DOHH2 (cell line): ENCODE results near the gene IQCM.

ENCODE experiments used
- H3F3A ChIP-seq: fragments of 200-600 bp; sonication (generic), shearing (Covaris generic); 2 replicates; pipeline ENCODE4 v1.6.0; 2016; ENCODE audit warnings: antibody characterized with exemption, mild to moderate bottlenecking; ENCODE audit not compliant: control insufficient read depth, insufficient read depth
- H3K27ac ChIP-seq: fragments of 200-600 bp; sonication (generic); 2 replicates; pipeline ENCODE4 v1.5.1; 2014; ENCODE audit warnings: low read depth, mild to moderate bottlenecking, low read length, moderate library complexity
- H3K27me3 ChIP-seq: fragments of 200-600 bp; sonication (generic); 2 replicates; pipeline ENCODE4 v1.6.1; 2014; ENCODE audit warnings: mild to moderate bottlenecking, low read length, mixed read lengths; ENCODE audit not compliant: control insufficient read depth
- H3K36me3 ChIP-seq: fragments of 200-600 bp; sonication (generic); 2 replicates; pipeline ENCODE4 v1.6.1; 2014; ENCODE audit warnings: mild to moderate bottlenecking, low read length, moderate library complexity, mixed read lengths; ENCODE audit not compliant: control insufficient read depth
- H3K4me1 ChIP-seq: fragments of 200-600 bp; sonication (generic); 2 replicates; pipeline ENCODE4 v1.6.1; 2014; ENCODE audit warnings: mild to moderate bottlenecking, low read length, mixed read lengths; ENCODE audit not compliant: control insufficient read depth
- H3K4me2 ChIP-seq: fragments of 200-600 bp; sonication (generic); 2 replicates; pipeline ENCODE4 v1.6.0; 2014; ENCODE audit warnings: mild to moderate bottlenecking, low read length, moderate library complexity
- H3K4me3 ChIP-seq: fragments of 200-600 bp; sonication (generic); 2 replicates; pipeline ENCODE4 v1.5.1; 2014; ENCODE audit warnings: mild to moderate bottlenecking, low read length, mixed read lengths
- H3K79me2 ChIP-seq: fragments of 200-600 bp; sonication (generic); 2 replicates; pipeline ENCODE4 v1.6.1; 2014; ENCODE audit warnings: mild to moderate bottlenecking, low read length, mixed read lengths; ENCODE audit not compliant: control insufficient read depth
- H3K9me2 ChIP-seq: fragments of 200-600 bp; sonication (generic); replicated peaks from 2 replicates; pipeline ENCODE4 v1.6.1; 2014; ENCODE audit warnings: mild to moderate bottlenecking, low read length, mixed read lengths; ENCODE audit not compliant: control insufficient read depth
- H3K9me3 ChIP-seq: fragments of 200-600 bp; sonication (generic); 2 replicates; pipeline ENCODE4 v1.6.1; 2014; ENCODE audit warnings: antibody characterized with exemption, low read length, mixed read lengths; ENCODE audit not compliant: control insufficient read depth, insufficient read depth
- H4K20me1 ChIP-seq: fragments of 200-600 bp; sonication (generic); 2 replicates; pipeline ENCODE4 v1.6.0; 2014; ENCODE audit warnings: low read depth, mild to moderate bottlenecking, antibody characterized with exemption, low read length, moderate library complexity; ENCODE audit not compliant: control insufficient read depth, insufficient read depth
- CTCF ChIP-seq: fragments of 200-600 bp; sonication (generic); IDR thresholded peaks from one replicate; pipeline ENCODE4 v1.5.1; 2014; ENCODE audit warnings: antibody characterized with exemption, mild to moderate bottlenecking, low read depth, low read length; ENCODE audit not compliant: poor library complexity, severe bottlenecking
- EZH2phosphoT487 ChIP-seq: fragments of 200-600 bp; sonication (generic); IDR thresholded peaks from 2 replicates; pipeline ENCODE4 v1.6.1; 2017; ENCODE audit warnings: borderline replicate concordance, mild to moderate bottlenecking, antibody characterized with exemption, low read length, moderate library complexity, mixed read lengths

IQCM gene

GRCh38 chr4:149595500-149595899 lies 220.1 kb downstream of the IQCM start:
- no peaks in the 10 kb centered on the region for H3K36me3 ChIP-seq
- no peaks in the 10 kb centered on the region for H3K9me3 ChIP-seq
- H3K4me3 ChIP-seq, result no peak overlapping the region
- no peak overlapping the region for H3K4me2 ChIP-seq
- no peaks in the 10 kb centered on the region for H3K4me1 ChIP-seq
- H3K9me2 ChIP-seq, result no peaks in the 10 kb centered on the region
- H3K79me2 ChIP-seq, result no peaks in the 10 kb centered on the region
- TF ChIP-seq EZH2phosphoT487 (no peak), CTCF (no peak)
- H3K27ac ChIP-seq, result no peak overlapping the region
- H3K27me3 ChIP-seq, result no peaks in the 10 kb centered on the region
- H4K20me1 ChIP-seq, result no peaks in the 10 kb centered on the region
- no peaks in the 10 kb centered on the region for H3F3A ChIP-seq

- Histone ChIP-seq H4K20me1 (no peaks in the 10 kb centered on the region), H3K79me2 (no peaks in the 10 kb centered on the region)
- TF ChIP-seq EZH2phosphoT487, result no peak
- TF ChIP-seq CTCF, result no peak
Observed at GRCh38 chr4:149589826-149590225, 225.8 kb downstream of the IQCM start.

GRCh38 chr4:149584722-149585121 lies 230.9 kb downstream of the IQCM start:
- H3K4me3 ChIP-seq, result no peak overlapping the region
- no peak overlapping the region for H3K4me2 ChIP-seq
- no peaks in the 10 kb centered on the region for H3K9me2 ChIP-seq
- TF ChIP-seq EZH2phosphoT487, result no peak
- no peak for TF ChIP-seq CTCF
- no peaks in the 10 kb centered on the region for H4K20me1 ChIP-seq
- no peaks in the 10 kb centered on the region for H3K4me1 ChIP-seq
- H3K27me3 ChIP-seq, result no peaks in the 10 kb centered on the region
- no peaks in the 10 kb centered on the region for H3K9me3 ChIP-seq
- no peak overlapping the region for H3K27ac ChIP-seq
- H3K79me2 ChIP-seq, result no peaks in the 10 kb centered on the region
- no peaks in the 10 kb centered on the region for H3K36me3 ChIP-seq
- no peaks in the 10 kb centered on the region for H3F3A ChIP-seq

More at GRCh38 chr4:149589826-149590225, 225.8 kb downstream of the IQCM start:
- Histone ChIP-seq H3K4me2 (no peak overlapping the region), H3F3A (no peaks in the 10 kb centered on the region), H3K4me1 (no peaks in the 10 kb centered on the region), H3K9me3 (no peaks in the 10 kb centered on the region), H3K36me3 (no peaks in the 10 kb centered on the region), H3K27me3 (no peaks in the 10 kb centered on the region), H3K4me3 (no peak overlapping the region), H3K9me2 (no peaks in the 10 kb centered on the region), H3K27ac (no peak overlapping the region)

- no peaks in the 10 kb centered on the region for H3K27me3 ChIP-seq
- no peaks in the 10 kb centered on the region for H3K9me2 ChIP-seq
- H3K27ac ChIP-seq, result no peak overlapping the region
- H3K4me1 ChIP-seq, result no peaks in the 10 kb centered on the region
- no peaks in the 10 kb centered on the region for H3K36me3 ChIP-seq
- no peaks in the 10 kb centered on the region for H3F3A ChIP-seq
- no peak overlapping the region for H3K4me3 ChIP-seq
- no peak overlapping the region for H3K4me2 ChIP-seq
- no peaks in the 10 kb centered on the region for H3K9me3 ChIP-seq
- H3K79me2 ChIP-seq, result no peaks in the 10 kb centered on the region
- no peak for TF ChIP-seq EZH2phosphoT487
- no peak for TF ChIP-seq CTCF
- H4K20me1 ChIP-seq, result no peaks in the 10 kb centered on the region
Observed at GRCh38 chr4:149574971-149575370, 240.7 kb downstream of the IQCM start.
